Neural progenitor cell (in vitro differentiated cells): ENCODE measurements around the gene ARMC6.

Source experiments
- CTCF ChIP-seq: fragments of 200-600 bp; sonication (generic); IDR thresholded peaks from 2 replicates; pipeline ENCODE4 v1.5.1; 2017; ENCODE audit warnings: antibody characterized with exemption, mild to moderate bottlenecking
- EZH2 ChIP-seq: fragments of 200-600 bp; sonication (generic); IDR thresholded peaks from 2 replicates; pipeline ENCODE4 v1.6.1; 2017; ENCODE audit warnings: antibody characterized with exemption, mild to moderate bottlenecking, moderate library complexity

- TF ChIP-seq CTCF (no peak), EZH2 (no peak)
Measured at GRCh38 chr19:19009951-19010350, 23.5 kb upstream of the ARMC6 start.
